ENCODE data around the gene SPART.

- TF ChIP-seq ZFX (IDR thresholded peaks at IDR 0.05) (no peak), POLR2A (IDR thresholded peaks at IDR 0.05; ENCODE audit: borderline replicate concordance, extremely low read depth, insufficient read depth, insufficient read length) (no peak), POLR2AphosphoS5 (IDR thresholded peaks at IDR 0.05; ENCODE audit: low read depth, low read length) (no peak), EZH2 (IDR thresholded peaks at IDR 0.05) (no peak)
Measured at GRCh38 chr13:36259361-36260137, 86.6 kb downstream of the SPART start.
